Panc1 (cell line): ENCODE results near the gene BCAS3. TPM values are rescaled to one million over a fixed set of nuclear protein-coding genes. Genes with fewer than 3 reads are reported as not detected.
"Not testable (repeated sequence)": the region's sequence is repeated elsewhere in the genome, so short reads cannot be mapped to it uniquely, and the experiment has no call there.

Source experiments
- ATAC-seq: fragments of 200-7000 bp; cut with Tn5 transposase; 2 replicates; pipeline ENCODE4 v1.9.1; 2020; ENCODE audit warnings: mild to moderate bottlenecking, moderate library complexity
- BruUV-seq: library from RNA; stranded (reverse); fragments of 400-500 nt; replicated peaks from 2 replicates; lab custom pipeline; 2021; lab: Mats Ljungman, UMichigan
- CTCF ChIA-PET: fragments of 300-600 bp; sonication (Branson Sonifier 250); formaldehyde crosslinking; loops from one replicate; lab custom pipeline; 2022; ENCODE audit warnings: antibody characterized with exemption; lab: Charles Lee
- POLR2A ChIA-PET: fragments of 300-600 bp; sonication (Branson Sonifier 250); formaldehyde crosslinking; loops from one replicate; lab custom pipeline; 2022; ENCODE audit warnings: antibody characterized with exemption; lab: Charles Lee
- DNase-seq: peaks from one replicate; pipeline ENCODE4 v3.0.0-alpha.2; 2010; ENCODE audit warnings: low read depth, low spot score
- H3K27ac ChIP-seq: 2 replicates; pipeline ENCODE4 v1.5.1; 2011; ENCODE audit warnings: mild to moderate bottlenecking, low read length, inconsistent platforms
- H3K27me3 ChIP-seq: fragments of 200-500 bp; sonication (Bioruptor generic); 2 replicates; pipeline ENCODE4 v1.6.0; 2014; ENCODE audit warnings: low read length, inconsistent platforms; ENCODE audit not compliant: control insufficient read depth, insufficient read depth
- H3K36me3 ChIP-seq: fragments of 200-500 bp; sonication (Bioruptor generic); 2 replicates; pipeline ENCODE4 v1.5.1; 2014; ENCODE audit warnings: inconsistent platforms, mild to moderate bottlenecking, low read length, moderate library complexity; ENCODE audit not compliant: control insufficient read depth, insufficient read depth
- H3K4me1 ChIP-seq: 2 replicates; pipeline ENCODE4 v1.5.1; 2011; ENCODE audit warnings: inconsistent platforms, mild to moderate bottlenecking, low read length, moderate library complexity; ENCODE audit not compliant: control insufficient read depth, insufficient read depth
- H3K4me3 ChIP-seq, 2 experiments: 2 replicates each; pipeline ENCODE4 v1.5.1; 2011 to 2012; ENCODE audit warnings: low read depth in 2 of 2, low read length in 2 of 2, mild to moderate bottlenecking in 2 of 2, inconsistent platforms in 1 of 2, moderate library complexity in 1 of 2
- H3K9me3 ChIP-seq: fragments of 200-500 bp; sonication (Bioruptor generic); 2 replicates; pipeline ENCODE4 v1.5.1; 2014; ENCODE audit warnings: low read depth, mild to moderate bottlenecking, inconsistent platforms, low read length, moderate library complexity; ENCODE audit not compliant: control insufficient read depth, insufficient read depth
- CTCF ChIP-seq: fragments of 450-650 bp; IDR thresholded peaks from 2 replicates; pipeline ENCODE4 v1.5.1; 2017; ENCODE audit warnings: mild to moderate bottlenecking
- POLR2AphosphoS5 ChIP-seq: IDR thresholded peaks from 2 replicates; pipeline ENCODE4 v1.6.1; 2012; ENCODE audit warnings: mild to moderate bottlenecking, low read depth, low read length, moderate library complexity
- REST ChIP-seq, 2 experiments: IDR thresholded peaks; 2 replicates each; pipeline ENCODE4 v1.6.1; 2011 to 2012; ENCODE audit warnings: low read depth in 2 of 2, control low read depth in 1 of 2, low read length in 1 of 2, mild to moderate bottlenecking in 1 of 2, moderate library complexity in 1 of 2; ENCODE audit not compliant: insufficient read depth in 1 of 2
- SIN3A ChIP-seq: IDR thresholded peaks from 2 replicates; pipeline ENCODE4 v1.6.1; 2012; ENCODE audit warnings: low read depth, mild to moderate bottlenecking, low read length, moderate library complexity, borderline replicate concordance; ENCODE audit not compliant: insufficient read depth
- TCF7L2 ChIP-seq: IDR thresholded peaks from 2 replicates; pipeline ENCODE4 v1.6.1; 2011; ENCODE audit warnings: mild to moderate bottlenecking, low read depth, low read length, inconsistent platforms
- in situ Hi-C: cut with HindIII; loops from 2 replicates; pipeline ENCODE4 v1.10.0; 2016; ENCODE audit warnings: low sequenced_read_pairs, low pct_unique_long_range_greater_than_20kb
- intact Hi-C: fragments of 100-400 bp; cut with micrococcal nuclease; formaldehyde crosslinking; loops from one replicate; pipeline ENCODE4 v1.10.0; 2022; ENCODE audit not compliant: unreplicated experiment
- total RNA-seq: library from RNA; stranded (reverse); gene quantifications from one replicate; pipeline ENCODE4 v1.2.1, GENCODE V29; 2021; ENCODE audit not compliant: unreplicated experiment

BCAS3 gene
- total RNA-seq, 1 experiment from 2014 or later = 9.3 TPM

- no peak for ATAC-seq
- no peak overlapping the region for H3K4me3 ChIP-seq
- no TSS peak for BruUV-seq
- no peaks in the 10 kb centered on the region for H3K36me3 ChIP-seq
- H3K27me3 ChIP-seq = no peaks in the 10 kb centered on the region
- DNase-seq = no peak
- H3K9me3 ChIP-seq = no peaks in the 10 kb centered on the region
- intact Hi-C loops = no loop called here
- POLR2A ChIA-PET = no interaction called here
- CTCF ChIA-PET = no interaction called here
- TF ChIP-seq REST (IDR thresholded peaks at IDR 0.05; ENCODE audit: insufficient read depth in 1 of 2, low read depth in 2 of 2, low read length in 1 of 2) (no peak), TCF7L2 (no peak), CTCF (no peak), SIN3A (no peak), POLR2AphosphoS5 (no peak)
- H3K27ac ChIP-seq = peak overlapping the region; percentile 36; the same call in 1 of the 2 replicates
- H3K4me1 ChIP-seq = peaks cover 13% of the 10 kb centered on the region
- in situ Hi-C loops = no loop called here
Measured at GRCh38 chr17:61353615-61354014, 676.0 kb downstream of the BCAS3 start.

GRCh38 chr17:61354895-61355874 is 677.5 kb downstream of the BCAS3 start:
- intact Hi-C loops (no loop called here), in situ Hi-C loops (no loop called here)
- DNase-seq = no peak
- ChIA-PET CTCF (no interaction called here), POLR2A (no interaction called here)
- no TSS peak for BruUV-seq
- no peak for TF ChIP-seq POLR2AphosphoS5
- TF ChIP-seq SIN3A = no peak
- no peak for TF ChIP-seq TCF7L2
- no peak for TF ChIP-seq REST (IDR thresholded peaks at IDR 0.05; ENCODE audit: insufficient read depth in 1 of 2, low read depth in 2 of 2, low read length in 1 of 2)
- peak; percentile 25 for TF ChIP-seq CTCF
- Histone ChIP-seq H3K27ac (peak overlapping the region; percentile 60), H3K4me1 (peaks cover 13% of the 10 kb centered on the region), H3K9me3 (no peaks in the 10 kb centered on the region), H3K27me3 (no peaks in the 10 kb centered on the region), H3K4me3 (no peak overlapping the region), H3K36me3 (no peaks in the 10 kb centered on the region)
- ATAC-seq = no peak

- BruUV-seq, ATAC-seq, H3K36me3 ChIP-seq, H3K4me3 ChIP-seq, in situ Hi-C loops, CTCF ChIA-PET, intact Hi-C loops, H3K27ac ChIP-seq, H3K27me3 ChIP-seq, H3K9me3 ChIP-seq, DNase-seq: not testable (repeated sequence)
- peaks cover 13% of the 10 kb centered on the region for H3K4me1 ChIP-seq
- POLR2A ChIA-PET = interaction anchor here (0.6 kb wide), 1 partner anchor 209 kb away, joined by 5 read pairs; no protein-coding TSS in a partner anchor
Measured at GRCh38 chr17:61357061-61357460, 679.4 kb downstream of the BCAS3 start.
